Stromal cell of bone marrow (primary cell): ENCODE measurements around the gene TSPAN11.

ENCODE experiments used
- DNase-seq: peaks from one replicate; pipeline ENCODE4 v3.0.0-alpha.2; 2012; ENCODE audit warnings: low read depth

TSPAN11 gene

DNA sequence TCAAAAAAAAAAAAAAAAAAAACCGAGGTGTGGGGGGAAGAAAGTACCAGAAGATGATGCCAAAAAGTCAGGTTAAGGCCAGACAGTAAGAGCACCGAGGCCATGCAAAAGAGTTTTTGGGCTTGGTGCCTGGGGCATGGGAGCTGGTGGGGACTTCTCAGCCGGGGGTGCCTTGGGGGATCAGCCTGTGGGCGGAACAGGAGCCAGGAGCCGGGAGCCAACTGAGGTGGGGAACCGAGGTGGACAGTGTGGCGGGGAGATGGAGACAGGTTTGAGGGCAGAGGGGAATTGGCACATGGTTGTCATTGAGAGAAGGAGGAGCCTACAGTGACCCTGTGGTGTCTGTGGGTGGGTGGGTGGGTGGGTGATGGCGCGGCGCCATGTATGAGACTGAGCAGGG is 33.2 kb downstream of the TSPAN11 start:
- DNase-seq = no peak

DNA sequence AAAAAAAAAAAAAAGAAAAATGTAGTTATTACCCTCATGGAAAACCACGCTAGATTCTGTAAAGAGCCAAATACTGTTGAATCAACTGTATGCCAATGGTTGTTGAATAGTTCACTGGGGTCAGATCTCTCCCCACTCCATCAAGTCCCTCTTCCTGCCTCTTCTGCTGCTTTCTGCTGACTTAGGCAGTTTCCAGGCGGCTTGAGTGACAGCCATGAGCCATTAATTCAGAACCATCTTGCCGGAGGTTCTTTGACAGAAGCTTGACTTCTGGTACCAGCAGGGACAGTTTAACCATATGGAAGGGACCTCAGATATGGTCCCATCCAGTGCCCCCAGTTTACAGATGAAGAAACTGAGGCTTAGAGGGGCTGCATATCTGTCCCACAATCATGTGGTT is 34.5 kb downstream of the TSPAN11 start:
- DNase-seq = no peak

DNA sequence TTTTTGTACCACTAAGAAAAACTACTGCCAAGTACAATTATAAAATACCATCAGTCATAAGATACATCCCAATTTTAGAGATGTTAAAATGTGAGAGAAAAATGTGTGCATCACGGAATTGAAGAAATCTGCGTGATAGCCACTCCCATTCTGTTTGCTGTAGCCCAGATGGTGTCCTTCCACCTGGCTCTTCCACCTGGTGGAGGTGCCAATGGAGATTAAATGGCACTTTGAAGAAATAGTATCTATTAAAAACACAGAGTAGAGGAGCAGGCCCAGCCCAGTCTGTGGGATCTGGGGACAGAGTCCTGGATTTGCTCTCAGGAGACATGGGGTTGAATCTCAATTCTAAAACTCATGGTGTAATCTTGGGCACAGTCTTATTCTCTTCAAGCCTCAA is 35.5 kb downstream of the TSPAN11 start:
- no peak for DNase-seq

DNA sequence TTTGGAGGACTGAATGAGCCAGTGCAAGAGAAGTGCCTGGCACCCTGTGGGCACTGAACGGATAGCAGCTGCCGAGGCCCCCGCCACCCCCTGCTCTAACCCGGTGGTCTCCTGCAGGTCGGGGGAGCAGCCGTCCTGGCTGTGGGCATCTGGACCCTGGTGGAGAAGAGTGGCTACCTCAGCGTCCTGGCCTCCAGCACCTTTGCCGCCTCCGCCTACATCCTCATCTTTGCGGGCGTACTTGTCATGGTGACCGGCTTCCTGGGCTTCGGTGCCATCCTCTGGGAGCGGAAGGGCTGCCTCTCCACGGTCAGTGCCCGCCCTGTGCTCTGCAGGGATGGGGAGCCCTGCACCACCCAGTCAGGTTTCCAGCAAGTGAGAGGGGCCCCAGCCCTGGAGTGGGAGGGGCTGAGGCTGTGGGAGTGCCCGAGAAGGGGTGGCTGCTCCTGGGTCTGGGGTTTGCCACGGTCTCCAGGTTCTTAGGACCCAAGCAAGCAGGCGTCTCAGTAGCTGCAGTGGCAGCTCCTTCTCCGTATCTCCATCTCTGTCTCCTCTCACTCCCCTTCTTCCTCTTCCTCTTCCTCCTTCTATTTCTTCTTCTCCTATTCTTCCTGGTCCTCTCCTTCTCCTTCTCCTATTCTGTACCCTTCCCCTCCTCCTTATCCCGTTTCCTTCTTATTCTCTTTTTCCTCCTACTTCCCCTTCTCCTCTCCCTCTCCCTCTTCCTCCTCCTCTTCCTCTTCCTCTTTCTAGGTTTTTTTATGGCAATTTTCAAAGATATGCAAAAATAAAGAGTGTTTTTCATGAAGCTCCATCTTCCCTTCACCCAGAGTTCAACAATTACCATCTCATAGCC is 37.4 kb downstream of the TSPAN11 start:
- no peak for DNase-seq

DNA sequence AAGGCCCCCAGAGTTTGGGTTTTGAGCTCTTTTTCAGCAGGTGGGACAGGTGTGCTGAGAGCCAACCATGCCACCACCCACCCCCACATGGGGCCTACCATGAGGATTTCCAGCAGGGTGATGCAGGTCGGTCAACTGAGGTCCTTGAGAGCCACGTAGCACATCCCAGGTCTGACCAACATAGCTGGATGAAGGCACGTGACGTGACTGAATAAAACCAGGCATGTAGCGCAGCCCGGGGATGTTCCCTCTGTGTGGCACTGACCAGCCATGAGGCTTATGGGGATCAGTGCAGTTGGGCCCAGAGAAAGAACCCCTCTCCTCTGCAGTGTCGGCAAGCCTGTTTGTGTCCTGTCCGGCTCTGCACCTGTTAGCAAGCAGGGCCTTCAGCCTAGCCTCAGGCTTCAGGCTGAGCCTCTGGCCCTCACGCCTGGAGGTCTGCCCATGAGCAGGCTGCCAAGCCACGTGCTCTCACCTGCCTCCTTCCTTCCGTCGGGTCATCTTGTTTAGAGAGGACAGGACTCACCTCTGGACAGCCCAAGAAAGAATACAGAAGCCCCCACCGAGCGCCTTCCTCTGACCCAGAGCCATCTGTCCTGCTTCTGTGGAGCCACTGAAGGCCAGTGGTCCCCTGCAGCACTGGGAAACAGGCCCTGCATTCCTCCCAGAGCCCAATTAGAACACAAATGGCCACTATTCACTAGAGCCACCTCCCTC is 38.5 kb downstream of the TSPAN11 start:
- no peak for DNase-seq

DNA sequence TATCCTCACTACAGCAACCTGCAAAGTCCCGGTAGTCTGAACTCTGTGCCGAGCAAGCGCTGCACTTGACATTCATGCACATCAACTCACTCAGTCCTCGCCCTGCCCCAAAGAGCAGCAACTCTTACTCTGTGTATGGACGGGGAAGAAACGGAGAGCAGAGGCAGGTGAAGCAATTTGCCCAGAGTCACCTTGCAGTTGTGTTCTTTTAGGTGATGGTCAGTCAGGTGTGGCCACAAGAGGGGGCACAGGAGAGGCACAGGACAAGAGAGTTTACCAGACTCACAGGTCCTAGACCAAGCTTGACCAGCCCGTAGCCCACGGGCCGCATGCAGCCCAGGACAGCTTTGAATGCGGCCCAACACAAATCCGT is 39.1 kb downstream of the TSPAN11 start:
- DNase-seq = no peak

DNA sequence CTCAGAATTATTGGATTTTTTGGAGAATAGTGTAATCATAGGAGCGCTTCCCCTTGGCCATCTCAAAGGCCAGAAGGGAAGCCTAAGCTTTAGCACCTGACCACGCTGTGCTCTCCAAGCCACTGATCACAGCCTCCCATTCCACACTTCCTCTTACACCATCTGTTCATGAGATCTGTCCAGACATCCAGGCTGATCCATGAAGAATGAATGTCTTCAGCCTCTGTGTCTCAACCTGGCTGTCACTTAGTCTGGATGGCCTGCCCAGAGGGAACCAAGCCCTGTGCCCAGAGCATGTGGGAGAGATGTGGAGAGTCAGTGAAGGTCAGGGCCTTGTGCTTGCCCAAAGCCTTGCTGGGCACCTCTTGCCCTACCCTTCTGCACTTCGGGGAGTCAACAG is 40.5 kb downstream of the TSPAN11 start:
- DNase-seq = no peak

DNA sequence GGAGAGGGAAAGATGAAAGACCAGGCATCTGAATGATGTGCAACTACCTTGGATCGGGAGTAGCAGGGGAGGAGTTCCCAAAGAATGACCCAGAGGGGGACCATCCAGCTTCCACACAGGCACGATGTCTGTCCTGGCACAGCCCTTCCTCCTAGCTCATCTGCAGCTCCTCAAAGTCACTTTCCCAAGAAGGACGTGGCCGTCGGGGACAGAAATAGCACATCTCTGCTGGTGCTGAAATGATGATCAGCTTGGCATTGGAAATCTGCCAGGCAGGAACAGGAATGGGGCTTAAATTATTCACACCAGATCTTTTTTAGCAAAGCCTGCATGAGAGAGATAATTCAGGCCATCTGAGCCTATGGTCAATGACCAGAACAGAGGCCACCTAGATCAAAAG is 41.7 kb downstream of the TSPAN11 start:
- DNase-seq = no peak

DNA sequence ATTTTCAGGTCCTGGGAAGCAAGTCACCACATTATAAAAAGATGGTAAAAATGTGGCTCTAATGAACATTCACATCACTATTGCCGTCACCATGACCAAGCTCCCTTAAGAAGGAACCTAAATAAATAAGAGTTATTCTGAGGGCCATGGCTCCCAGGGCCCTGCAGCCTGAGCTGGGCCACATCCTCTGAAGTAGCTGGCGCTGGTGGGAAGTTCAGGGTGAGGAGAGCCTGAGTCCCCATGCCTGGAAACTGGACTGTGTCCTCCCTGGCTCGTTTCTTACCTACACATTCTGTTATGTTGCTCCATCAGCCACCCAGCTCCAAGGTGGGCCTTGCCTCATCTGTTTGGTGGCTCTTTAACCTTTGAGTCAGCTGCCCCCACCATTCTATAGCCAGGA is 42.5 kb downstream of the TSPAN11 start:
- DNase-seq = no peak

DNA sequence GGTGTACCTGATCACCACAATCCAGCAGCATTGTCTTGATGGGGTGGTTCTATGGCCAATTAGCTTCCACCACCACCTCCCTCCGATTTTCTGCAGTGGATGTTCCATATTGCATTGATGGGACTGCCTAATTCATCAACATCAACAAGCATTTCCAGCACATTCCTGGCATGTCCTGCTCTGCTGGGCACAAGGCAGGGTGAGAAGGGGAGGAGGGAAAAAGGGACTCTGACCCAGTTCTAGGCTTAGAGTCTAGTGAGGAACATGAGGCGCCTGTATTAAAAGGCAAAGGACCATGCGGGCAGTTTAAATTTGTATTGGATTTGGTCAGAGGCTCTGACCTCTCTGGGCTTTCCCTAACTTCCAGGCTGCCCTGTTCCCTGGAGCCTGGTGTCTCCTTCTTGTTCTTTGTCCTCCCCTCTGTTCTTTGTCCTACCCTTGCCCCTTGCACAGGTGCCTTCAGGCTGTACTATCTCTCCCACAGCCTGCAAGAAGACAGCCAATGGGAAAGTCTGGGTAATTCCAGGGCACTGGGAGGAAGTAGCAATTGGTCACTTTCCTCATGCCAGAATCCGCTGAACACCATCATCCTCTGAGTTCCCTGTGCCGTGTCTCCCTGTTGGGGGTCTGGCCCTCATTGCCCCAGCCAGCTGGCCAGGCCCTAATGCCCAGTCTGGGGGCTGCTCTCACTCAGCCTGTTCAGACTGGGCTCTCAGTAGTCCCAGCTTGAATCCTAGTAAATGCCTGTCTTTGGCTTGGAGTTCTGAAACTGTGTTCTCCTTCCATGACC is 43.3 kb downstream of the TSPAN11 start:
- DNase-seq = no peak

DNA sequence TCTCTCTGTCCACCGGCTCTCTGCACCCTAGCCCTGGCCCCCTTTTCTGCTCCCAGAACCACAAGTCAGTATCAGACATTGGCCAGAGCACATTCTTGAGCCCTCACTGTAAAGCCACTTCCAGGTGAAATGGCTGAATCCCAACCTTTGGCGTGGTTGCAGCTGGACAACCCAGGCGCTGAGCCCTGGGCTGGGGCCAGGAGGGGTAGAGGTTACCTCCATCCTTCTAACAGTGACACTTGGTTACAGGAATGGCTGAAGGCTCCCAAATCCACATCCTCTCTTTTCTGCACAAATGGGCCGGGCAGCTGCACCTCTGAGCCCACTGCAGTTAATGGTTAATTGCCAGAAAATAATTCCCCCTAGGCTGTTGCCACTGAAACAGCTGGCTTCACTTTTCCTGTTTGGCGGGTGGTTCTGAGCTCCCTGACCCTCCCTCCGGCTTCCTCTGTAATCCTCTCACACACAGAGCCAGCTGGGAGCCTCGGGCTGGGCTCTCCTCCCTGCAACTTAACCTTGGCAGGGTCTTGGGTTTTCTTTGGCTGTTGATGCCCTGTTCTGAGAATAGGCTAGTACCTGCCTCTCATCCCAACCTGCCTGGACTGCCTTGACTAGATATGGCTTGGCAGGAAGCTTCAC is 44.1 kb downstream of the TSPAN11 start:
- no peak for DNase-seq

DNA sequence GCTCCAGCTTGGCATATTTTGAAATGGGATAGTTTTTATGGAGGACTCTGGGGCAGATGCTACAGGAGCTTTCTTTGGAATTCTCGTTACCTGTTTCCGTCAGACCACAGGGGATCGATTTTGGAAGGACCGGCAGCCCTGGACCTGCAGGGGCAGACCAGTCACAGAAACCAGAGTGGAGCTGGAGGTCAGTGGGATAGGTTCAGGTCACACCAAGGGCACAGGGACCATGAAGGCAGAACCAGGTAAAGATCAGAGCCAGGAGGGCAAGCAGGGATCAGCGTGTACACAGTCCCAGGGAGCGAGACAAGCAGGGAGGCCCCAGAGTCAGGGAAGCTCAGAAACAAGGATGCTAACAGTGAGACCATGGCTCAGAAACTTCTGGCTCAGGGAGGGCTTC is 45.5 kb downstream of the TSPAN11 start:
- no peak for DNase-seq

DNA sequence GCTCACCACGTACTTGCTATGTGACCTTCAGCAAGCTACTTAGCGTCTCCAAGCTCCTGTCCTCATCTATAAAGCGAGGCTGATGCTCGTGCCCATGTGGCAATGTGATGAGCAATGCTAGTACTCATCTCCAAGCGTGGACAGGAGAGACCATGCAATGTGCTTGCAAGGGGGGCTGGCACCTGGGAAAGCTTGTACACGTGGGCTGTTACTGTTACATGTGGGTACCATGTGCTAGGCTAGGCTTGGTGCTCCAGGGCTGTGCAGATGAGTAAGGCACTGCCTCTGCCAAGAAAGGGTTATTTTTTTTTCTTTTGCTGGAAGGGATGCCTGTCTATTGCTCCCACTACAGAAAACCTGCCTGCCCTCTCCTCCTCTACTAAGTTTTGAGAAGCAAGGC is 46.6 kb downstream of the TSPAN11 start:
- no peak for DNase-seq

DNA sequence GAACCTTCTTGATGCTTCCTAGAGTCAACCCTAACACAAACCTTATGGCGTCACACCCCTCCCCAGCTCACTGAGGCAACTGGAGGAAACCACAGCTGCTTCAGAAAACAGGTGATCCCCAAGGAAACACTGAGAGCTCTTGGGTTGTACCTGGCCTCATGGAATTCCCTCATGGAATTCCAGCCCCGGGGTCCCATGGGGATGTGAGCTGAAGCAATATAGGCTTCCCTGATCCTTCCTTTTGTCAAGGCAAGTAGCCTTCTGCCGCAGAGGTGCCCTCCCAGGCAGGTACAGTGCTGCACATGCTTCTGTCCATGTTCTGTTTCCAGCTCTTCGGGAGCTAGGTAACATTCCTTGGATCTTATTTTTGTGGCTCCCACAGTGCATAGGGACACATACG is 47.3 kb downstream of the TSPAN11 start:
- no peak for DNase-seq

DNA sequence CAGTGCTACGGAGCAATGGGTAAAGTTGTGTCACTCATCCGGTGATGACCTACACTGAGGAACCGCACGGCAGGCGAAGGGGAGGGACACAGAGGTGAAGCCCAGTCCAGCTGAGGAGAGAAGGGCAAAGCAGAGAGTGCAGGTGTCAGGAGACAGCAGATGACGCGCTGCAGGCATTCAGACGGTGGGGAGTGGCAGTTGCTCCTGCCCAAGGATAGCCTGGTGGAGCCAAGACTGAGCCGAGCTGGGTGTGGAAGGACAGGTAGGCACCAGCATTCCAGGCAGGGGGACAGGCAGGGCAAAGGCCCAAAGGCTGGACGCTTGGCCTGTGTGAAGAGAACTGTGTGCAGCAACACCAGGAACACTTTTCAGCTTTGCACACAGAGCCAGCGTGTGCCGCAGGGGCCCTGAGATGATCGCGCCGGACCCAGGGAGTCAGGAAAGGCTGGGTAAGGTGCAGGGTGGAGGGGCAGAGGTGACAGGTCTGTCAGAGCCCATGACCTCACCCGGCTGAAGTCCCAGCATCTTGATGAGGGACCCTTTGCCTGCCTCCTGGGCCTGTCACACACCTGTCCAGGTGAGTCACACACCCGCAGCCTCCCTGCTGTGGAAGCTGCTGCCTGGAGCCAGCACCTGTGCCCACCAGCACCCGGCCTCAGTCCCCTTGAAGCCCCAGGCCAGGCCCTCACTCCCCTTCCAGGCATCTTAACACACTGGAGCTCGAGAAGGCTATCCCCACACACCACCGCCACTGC is 48.4 kb downstream of the TSPAN11 start:
- DNase-seq = no peak

DNA sequence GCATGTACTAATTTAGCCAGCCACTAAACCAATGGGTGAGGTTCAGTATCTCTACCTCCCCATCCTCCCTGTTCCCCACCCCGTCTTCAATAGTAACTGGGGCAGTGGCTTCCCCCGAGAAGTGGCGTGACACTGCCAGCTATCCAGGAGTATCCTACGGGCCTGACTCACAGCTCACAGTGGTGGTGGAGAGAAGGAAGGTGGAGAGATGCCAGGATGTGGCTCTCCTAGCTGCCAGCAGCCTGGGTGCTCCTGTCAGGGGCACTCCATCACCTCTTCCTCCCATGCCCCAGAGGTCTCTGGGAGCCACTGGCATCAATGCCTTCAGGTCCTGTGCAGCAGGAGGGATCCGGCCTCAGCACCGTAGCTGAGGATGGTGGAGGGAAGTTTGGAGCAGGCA is 49.0 kb downstream of the TSPAN11 start:
- DNase-seq = no peak

DNA sequence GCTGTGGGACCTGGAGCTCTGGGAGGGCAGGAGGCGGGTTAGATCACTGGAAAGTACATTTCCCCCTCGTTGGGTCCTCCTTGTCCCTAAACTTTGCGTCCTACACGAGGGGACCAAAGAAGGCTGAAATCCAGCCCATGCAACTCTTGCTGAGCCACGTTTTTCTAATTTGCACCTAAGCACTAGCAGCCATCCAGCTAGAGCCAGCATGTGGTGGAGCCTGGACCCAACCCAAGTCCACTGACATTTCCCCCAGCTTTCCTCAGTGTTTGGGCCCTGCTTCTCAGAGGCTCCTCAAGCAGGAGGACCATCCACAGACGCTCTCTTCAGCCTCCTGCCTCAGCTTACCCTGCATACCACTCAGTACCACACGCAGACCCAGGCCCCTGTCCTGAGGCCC is 49.7 kb downstream of the TSPAN11 start:
- no peak for DNase-seq

DNA sequence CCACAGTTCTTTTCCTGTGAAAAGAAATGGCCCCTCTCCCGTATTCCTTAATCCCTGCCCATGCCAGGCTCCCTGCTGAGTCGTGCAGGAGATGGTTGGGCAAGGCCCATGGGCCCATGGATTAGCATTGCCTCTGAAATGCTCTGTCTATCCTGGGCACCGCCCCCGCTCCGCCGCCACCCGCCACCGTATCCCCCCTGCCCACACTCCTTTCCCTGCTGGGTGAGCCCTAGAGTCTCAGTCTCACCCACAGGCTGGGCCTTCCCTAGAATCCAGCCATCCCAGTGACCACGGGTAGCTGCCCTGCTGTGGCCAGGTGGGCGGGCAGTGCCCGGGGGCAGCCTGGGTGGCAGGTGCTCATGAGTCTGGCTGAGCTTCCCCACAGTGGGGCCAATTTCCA is 50.6 kb downstream of the TSPAN11 start:
- no peak for DNase-seq

DNA sequence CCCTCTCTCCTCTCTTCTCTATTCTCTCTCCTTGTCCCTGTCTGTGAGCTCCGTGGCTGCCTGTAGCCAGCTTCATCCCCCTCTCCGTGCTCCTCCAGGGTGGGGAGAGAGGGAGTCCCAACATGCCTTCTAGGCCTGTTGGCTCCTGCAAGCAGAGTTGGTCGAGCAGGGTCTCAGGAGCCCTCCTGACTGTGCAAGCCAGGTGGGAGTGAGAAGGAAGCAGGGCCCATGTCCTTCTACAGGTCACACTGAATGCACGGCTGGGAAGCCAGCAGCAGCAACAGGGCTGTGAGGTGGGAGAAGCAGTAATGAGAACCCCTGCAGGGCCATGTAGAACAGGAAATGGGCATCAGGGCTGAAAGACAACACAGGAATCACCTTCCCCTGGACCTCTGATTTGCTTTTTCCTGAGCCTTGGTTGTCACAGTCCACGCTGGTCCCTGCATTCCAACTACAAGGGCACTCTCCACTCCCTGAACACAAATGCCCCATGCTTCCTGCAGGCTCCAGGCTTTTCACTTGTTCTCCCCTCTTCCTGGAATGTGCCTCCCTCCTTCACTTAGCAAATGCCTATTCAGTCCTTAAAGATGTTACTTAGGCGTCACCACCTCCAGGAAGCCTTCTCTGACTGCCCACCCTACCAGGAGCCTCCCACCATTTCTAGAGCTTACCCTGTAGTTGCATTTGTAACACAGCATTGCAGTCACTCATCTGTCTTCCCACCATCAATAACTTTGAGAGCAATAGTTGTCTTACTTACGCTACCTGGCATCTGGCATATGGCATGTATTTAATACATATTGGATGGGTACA is 51.2 kb downstream of the TSPAN11 start:
- DNase-seq = no peak

DNA sequence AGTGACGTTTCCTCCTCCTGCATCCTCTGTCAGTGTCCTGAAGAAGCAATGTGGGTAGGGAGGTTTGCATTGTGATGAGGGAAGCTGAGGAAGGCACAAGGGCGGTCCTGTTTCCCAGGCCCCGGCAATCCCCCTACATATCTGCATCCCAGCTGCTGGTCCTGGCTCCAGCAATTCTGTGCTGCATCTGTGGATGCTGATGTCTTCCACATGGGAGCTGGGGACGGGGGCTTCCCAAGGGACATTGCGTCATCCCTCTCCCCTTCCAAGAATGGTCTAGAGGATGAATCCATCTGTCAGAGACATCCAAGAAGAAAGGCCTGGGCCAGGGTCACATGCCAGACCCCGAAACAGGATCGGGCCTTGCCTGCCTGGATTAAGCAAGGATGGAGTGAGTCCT is 52.1 kb downstream of the TSPAN11 start:
- DNase-seq = no peak
